PC-3 (cell line): ENCODE results near the gene KRT31. TPM values are rescaled to one million over a fixed set of nuclear protein-coding genes. Genes with fewer than 3 reads are reported as not detected.
A peak's percentile ranks its signal among the peaks of the same experiment; 100 is the strongest.

ENCODE experiments used
- ATAC-seq: fragments of 200-7000 bp; cut with Tn5 transposase; 2 replicates; pipeline ENCODE4 v1.9.1; 2020; ENCODE audit warnings: mild to moderate bottlenecking, moderate library complexity
- BruUV-seq: library from RNA; stranded (reverse); fragments of 400-500 nt; replicated peaks from 2 replicates; lab custom pipeline; 2021; lab: Mats Ljungman, UMichigan
- CTCF ChIA-PET: fragments of 300-600 bp; sonication (Branson Sonifier 250); formaldehyde crosslinking; loops from one replicate; lab custom pipeline; 2022; ENCODE audit warnings: antibody characterized with exemption; lab: Charles Lee
- POLR2A ChIA-PET: fragments of 300-600 bp; sonication (Branson Sonifier 250); formaldehyde crosslinking; loops from one replicate; lab custom pipeline; 2022; ENCODE audit warnings: antibody characterized with exemption; ENCODE audit not compliant: unreplicated experiment; lab: Charles Lee
- DNase-seq: peaks from one replicate; pipeline ENCODE4 v3.0.0-alpha.2; 2015
- H2AFZ ChIP-seq: fragments of 300-600 bp; sonication (generic); 2 replicates; pipeline ENCODE4 v1.6.0; 2016; ENCODE audit warnings: antibody characterized with exemption, low read length
- H3F3A ChIP-seq: fragments of 300-600 bp; sonication (generic); one replicate; pipeline ENCODE4 v1.6.0; 2017; ENCODE audit warnings: antibody characterized with exemption, low read length, control low read depth, mild to moderate bottlenecking; ENCODE audit not compliant: unreplicated experiment
- H3K27ac ChIP-seq: fragments of 300-600 bp; sonication (generic); 2 replicates; pipeline ENCODE4 v1.5.1; 2016; ENCODE audit warnings: mild to moderate bottlenecking, low read length
- H3K27me3 ChIP-seq: fragments of 300-600 bp; sonication (generic); 2 replicates; pipeline ENCODE4 v1.6.1; 2016; ENCODE audit warnings: low read length, mixed read lengths
- H3K36me3 ChIP-seq: fragments of 300-600 bp; sonication (generic); 2 replicates; pipeline ENCODE4 v1.6.1; 2016; ENCODE audit warnings: low read depth, mixed run types, low read length, mixed read lengths
- H3K4me1 ChIP-seq: fragments of 300-600 bp; sonication (generic); 2 replicates; pipeline ENCODE4 v1.5.1; 2016; ENCODE audit warnings: low read length; ENCODE audit not compliant: insufficient read depth
- H3K4me2 ChIP-seq: fragments of 300-600 bp; sonication (generic); 2 replicates; pipeline ENCODE4 v1.6.0; 2016; ENCODE audit warnings: low read length
- H3K4me3 ChIP-seq: fragments of 300-600 bp; sonication (generic); 2 replicates; pipeline ENCODE4 v1.5.1; 2016; ENCODE audit warnings: mild to moderate bottlenecking, low read length, mixed read lengths
- H3K79me2 ChIP-seq: fragments of 300-600 bp; sonication (generic); 2 replicates; pipeline ENCODE4 v1.6.1; 2017; ENCODE audit warnings: low read length, mixed read lengths
- H3K9ac ChIP-seq: fragments of 300-600 bp; sonication (generic); 2 replicates; pipeline ENCODE4 v1.6.0; 2016; ENCODE audit warnings: mild to moderate bottlenecking, low read length
- H3K9me2 ChIP-seq: fragments of 300-600 bp; sonication (generic); replicated peaks from 2 replicates; pipeline ENCODE4 v1.6.1; 2016; ENCODE audit warnings: mixed run types, low read length, mixed read lengths
- H3K9me3 ChIP-seq: fragments of 300-600 bp; sonication (generic); 2 replicates; pipeline ENCODE4 v1.6.1; 2016; ENCODE audit warnings: low read length, mixed read lengths
- H4K20me1 ChIP-seq: fragments of 300-600 bp; sonication (generic); 2 replicates; pipeline ENCODE4 v1.6.1; 2016; ENCODE audit warnings: low read length, mixed read lengths
- CTCF ChIP-seq: fragments of 300-600 bp; sonication (generic); conservative IDR thresholded peaks from 2 replicates; pipeline ENCODE4 v1.5.1; 2017; ENCODE audit warnings: antibody characterized with exemption, low read depth, mild to moderate bottlenecking, low read length
- EZH2 ChIP-seq: fragments of 300-600 bp; sonication (generic); IDR thresholded peaks from one replicate; pipeline ENCODE4 v1.6.1; 2017; ENCODE audit warnings: antibody characterized with exemption, mild to moderate bottlenecking, low read length; ENCODE audit not compliant: unreplicated experiment
- EZH2phosphoT487 ChIP-seq: fragments of 300-600 bp; sonication (generic); IDR thresholded peaks from 2 replicates; pipeline ENCODE4 v1.6.1; 2018; ENCODE audit warnings: mild to moderate bottlenecking, antibody characterized with exemption, low read length, borderline replicate concordance
- intact Hi-C: fragments of 100-400 bp; cut with micrococcal nuclease; formaldehyde crosslinking; loops from 2 replicates; pipeline ENCODE4 v1.9.0; 2023
- total RNA-seq: library from RNA; depleted of rRNA; stranded (reverse); fragments of >200 nt; gene quantifications from 2 replicates; pipeline ENCODE4 v1.2.3, GENCODE V29; 2014

Gene KRT31
- total RNA-seq, 1 experiment from 2014 or later = not detected

DNA sequence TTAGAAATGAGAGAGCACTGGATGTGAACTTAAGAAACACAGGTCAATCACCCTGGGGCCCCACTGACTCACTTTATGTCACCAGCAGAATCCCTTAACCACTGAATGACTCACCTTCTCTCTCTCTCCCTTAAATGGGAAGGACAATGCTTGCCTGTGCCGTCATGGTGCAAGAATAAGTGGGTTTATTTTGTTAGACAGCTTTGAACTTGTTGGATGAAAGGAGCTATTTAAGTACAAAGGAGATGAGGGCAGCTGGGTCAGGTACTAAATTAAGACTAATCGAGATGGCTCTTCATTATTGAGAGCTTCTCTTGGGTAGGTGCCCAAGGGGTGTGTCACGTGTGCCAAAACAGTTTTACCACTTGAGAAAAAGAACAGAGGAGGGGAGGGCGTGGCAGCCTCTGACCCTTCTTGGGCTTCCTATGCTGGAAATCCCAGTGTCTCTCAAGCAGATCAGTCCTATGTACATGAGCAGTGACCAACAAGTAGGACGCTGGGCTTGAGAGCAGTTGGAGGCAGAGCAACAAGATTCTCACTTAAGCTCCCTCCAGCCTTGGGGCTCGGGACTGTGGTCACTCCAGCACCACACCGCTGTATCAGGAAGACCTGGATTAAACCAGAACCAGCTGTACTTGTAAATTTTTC, 6.7 kb upstream of the KRT31 start:
- BruUV-seq = TSS peak; percentile 94
- H3K9ac ChIP-seq = peak overlapping the region; percentile 78

GRCh38 chr17:41403404-41404023, 6.1 kb upstream of the KRT31 start:
- Histone ChIP-seq H3K27ac (peak overlapping the region; percentile 97), H3K9ac (peak overlapping the region; percentile 50)
- POLR2A ChIA-PET = interaction anchor here (0.5 to 0.6 kb wide), 3 partner anchors 71 to 258 kb away, joined by 3 to 5 read pairs (median 4); no protein-coding TSS in a partner anchor

More for the DNA sequence above, 6.7 kb upstream of the KRT31 start:
- POLR2A ChIA-PET = interaction anchor here (0.6 to 0.7 kb wide), 2 partner anchors 117 to 257 kb away, joined by 4 to 8 read pairs; no protein-coding TSS in a partner anchor
- Histone ChIP-seq H3K4me3 (no peak overlapping the region), H3K27me3 (no peaks in the 10 kb centered on the region), H4K20me1 (no peaks in the 10 kb centered on the region), H3K79me2 (no peaks in the 10 kb centered on the region), H3K9me2 (no peaks in the 10 kb centered on the region), H3K36me3 (no peaks in the 10 kb centered on the region), H3K9me3 (no peaks in the 10 kb centered on the region), H3F3A (peaks cover 3% of the 10 kb centered on the region), H2AFZ (no peak overlapping the region), H3K4me2 (peak overlapping the region; percentile 68), H3K4me1 (peaks cover 42% of the 10 kb centered on the region), H3K27ac (peak overlapping the region; percentile 97)
- DNase-seq (peak; percentile 92), ATAC-seq (peak; percentile 84)
- TF ChIP-seq CTCF = no peak
- TF ChIP-seq EZH2phosphoT487 = no peak
- no peak for TF ChIP-seq EZH2
- CTCF ChIA-PET = interaction anchor here (1.6 kb wide), 1 partner anchor 13 kb away, joined by 6 read pairs; no protein-coding TSS in a partner anchor
- intact Hi-C loops = loop anchor here (5.0 to 10.0 kb wide), 3 partner anchors 121 to 497 kb away; partner anchors contain the start of gene KRT19

More at GRCh38 chr17:41403404-41404023, 6.1 kb upstream of the KRT31 start:
- no peaks in the 10 kb centered on the region for H3K9me2 ChIP-seq
- no TSS peak for BruUV-seq
- CTCF ChIA-PET = interaction anchor here (1.6 kb wide), 1 partner anchor 14 kb away, joined by 6 read pairs; no protein-coding TSS in a partner anchor
- DNase-seq (no peak), ATAC-seq (peak; percentile 5; the same call in 1 of the 2 replicates)
- no peaks in the 10 kb centered on the region for H3K79me2 ChIP-seq
- no peaks in the 10 kb centered on the region for H3K36me3 ChIP-seq
- no peaks in the 10 kb centered on the region for H3K9me3 ChIP-seq
- H3K4me2 ChIP-seq = 0 out of 2 replicates have a peak overlapping the region, but pooled peaks have one; percentile 11
- H3K4me3 ChIP-seq = no peak overlapping the region
- intact Hi-C loops = loop anchor here (5.0 to 10.0 kb wide), 3 partner anchors 121 to 496 kb away; partner anchors contain the start of gene KRT19
- peaks cover 3% of the 10 kb centered on the region for H3F3A ChIP-seq
- peaks cover 42% of the 10 kb centered on the region for H3K4me1 ChIP-seq
- no peaks in the 10 kb centered on the region for H3K27me3 ChIP-seq
- H4K20me1 ChIP-seq = no peaks in the 10 kb centered on the region
- TF ChIP-seq EZH2phosphoT487 (no peak), CTCF (no peak), EZH2 (no peak)
- no peak overlapping the region for H2AFZ ChIP-seq
